C4-2B (cell line): ENCODE data around the gene FTSJ1.

Experiments used
- ZFX ChIP-seq: fragments of 450-650 bp; IDR thresholded peaks from 2 replicates; pipeline ENCODE4 v1.6.1; 2017
- TF ChIP-seq, protein P1 (sequence below): fragments of 450-650 bp; conservative IDR thresholded peaks from 2 replicates; pipeline ENCODE4 v1.5.1; 2017; ENCODE audit warnings: mild to moderate bottlenecking

GRCh38 chrX:48459483-48459882 lies 16.5 kb upstream of the FTSJ1 start:
- TF ChIP-seq, protein P1, sequence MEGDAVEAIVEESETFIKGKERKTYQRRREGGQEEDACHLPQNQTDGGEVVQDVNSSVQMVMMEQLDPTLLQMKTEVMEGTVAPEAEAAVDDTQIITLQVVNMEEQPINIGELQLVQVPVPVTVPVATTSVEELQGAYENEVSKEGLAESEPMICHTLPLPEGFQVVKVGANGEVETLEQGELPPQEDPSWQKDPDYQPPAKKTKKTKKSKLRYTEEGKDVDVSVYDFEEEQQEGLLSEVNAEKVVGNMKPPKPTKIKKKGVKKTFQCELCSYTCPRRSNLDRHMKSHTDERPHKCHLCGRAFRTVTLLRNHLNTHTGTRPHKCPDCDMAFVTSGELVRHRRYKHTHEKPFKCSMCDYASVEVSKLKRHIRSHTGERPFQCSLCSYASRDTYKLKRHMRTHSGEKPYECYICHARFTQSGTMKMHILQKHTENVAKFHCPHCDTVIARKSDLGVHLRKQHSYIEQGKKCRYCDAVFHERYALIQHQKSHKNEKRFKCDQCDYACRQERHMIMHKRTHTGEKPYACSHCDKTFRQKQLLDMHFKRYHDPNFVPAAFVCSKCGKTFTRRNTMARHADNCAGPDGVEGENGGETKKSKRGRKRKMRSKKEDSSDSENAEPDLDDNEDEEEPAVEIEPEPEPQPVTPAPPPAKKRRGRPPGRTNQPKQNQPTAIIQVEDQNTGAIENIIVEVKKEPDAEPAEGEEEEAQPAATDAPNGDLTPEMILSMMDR = no peak
- no peak for TF ChIP-seq ZFX
